ENCODE data around the gene IGHMBP2.

DNA sequence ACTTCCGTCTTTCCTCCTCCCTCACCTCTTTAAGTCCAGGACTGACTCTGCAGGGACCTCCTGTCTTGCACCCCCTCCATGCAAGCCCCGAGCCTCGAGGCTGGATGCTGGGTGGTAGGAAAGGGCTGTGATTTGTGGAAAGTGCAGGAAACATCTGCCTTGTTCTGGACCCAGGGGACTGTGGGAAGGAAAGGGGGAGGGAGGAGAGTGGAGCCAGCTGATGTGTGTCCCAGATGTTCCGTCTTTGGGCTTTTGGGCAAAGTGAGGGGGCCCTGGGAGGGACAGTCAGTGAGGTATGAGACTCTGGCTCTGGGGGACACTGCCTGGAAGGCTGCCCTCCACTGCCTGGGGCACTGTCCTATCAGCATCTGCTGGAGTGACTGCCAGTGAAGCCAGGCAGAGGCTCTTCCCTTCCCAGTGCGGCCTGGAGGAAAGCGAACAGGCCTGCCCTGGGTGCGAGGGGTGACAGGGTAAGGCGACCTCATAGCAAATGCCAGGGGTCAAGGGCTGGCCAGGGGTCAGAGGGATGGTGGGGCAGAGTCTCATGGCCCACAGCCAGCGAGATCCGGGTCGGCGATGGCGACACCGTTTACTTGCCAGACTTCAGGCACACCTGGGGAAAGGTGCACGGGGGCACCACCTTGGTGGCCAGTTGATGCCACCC is 75.4 kb downstream of the IGHMBP2 start:
- no peak for TF ChIP-seq EZH2 (IDR thresholded peaks at IDR 0.05; ENCODE audit: low read depth, unreplicated experiment)
- TF ChIP-seq CREB1 (CRISPR knock-in tag; IDR thresholded peaks at IDR 0.05; ENCODE audit: low read depth) = no peak
- no peak for TF ChIP-seq CTCF (conservative IDR thresholded peaks at IDR 0.05; ENCODE audit: low read depth in 2 of 2)
- TF ChIP-seq POLR2AphosphoS5 (IDR thresholded peaks at IDR 0.05; ENCODE audit: low read depth) = no peak
- TF ChIP-seq REST (IDR thresholded peaks at IDR 0.05; ENCODE audit: unreplicated experiment) = no peak
- no peak for TF ChIP-seq EZH2phosphoT487 (IDR thresholded peaks at IDR 0.05; ENCODE audit: unreplicated experiment)
- TF ChIP-seq, protein P1, sequence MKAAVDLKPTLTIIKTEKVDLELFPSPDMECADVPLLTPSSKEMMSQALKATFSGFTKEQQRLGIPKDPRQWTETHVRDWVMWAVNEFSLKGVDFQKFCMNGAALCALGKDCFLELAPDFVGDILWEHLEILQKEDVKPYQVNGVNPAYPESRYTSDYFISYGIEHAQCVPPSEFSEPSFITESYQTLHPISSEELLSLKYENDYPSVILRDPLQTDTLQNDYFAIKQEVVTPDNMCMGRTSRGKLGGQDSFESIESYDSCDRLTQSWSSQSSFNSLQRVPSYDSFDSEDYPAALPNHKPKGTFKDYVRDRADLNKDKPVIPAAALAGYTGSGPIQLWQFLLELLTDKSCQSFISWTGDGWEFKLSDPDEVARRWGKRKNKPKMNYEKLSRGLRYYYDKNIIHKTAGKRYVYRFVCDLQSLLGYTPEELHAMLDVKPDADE (IDR thresholded peaks at IDR 0.05) = no peak
- TF ChIP-seq ZNF114 (CRISPR knock-in tag; IDR thresholded peaks at IDR 0.05) = no peak
- no peak for TF ChIP-seq ZNF331 (CRISPR knock-in tag; IDR thresholded peaks at IDR 0.05; ENCODE audit: low read depth)
- no peak for TF ChIP-seq STAT1 (IDR thresholded peaks at IDR 0.05; ENCODE audit: unreplicated experiment)
